ENCODE measurements around the gene SLC29A3. TPM values are rescaled to one million over a fixed set of nuclear protein-coding genes. Genes with fewer than 3 reads are reported as not detected.

SLC29A3 gene
- polyA plus RNA-seq, 3 donors = 9.7 to 28.4 (median 16.6) TPM

DNA sequence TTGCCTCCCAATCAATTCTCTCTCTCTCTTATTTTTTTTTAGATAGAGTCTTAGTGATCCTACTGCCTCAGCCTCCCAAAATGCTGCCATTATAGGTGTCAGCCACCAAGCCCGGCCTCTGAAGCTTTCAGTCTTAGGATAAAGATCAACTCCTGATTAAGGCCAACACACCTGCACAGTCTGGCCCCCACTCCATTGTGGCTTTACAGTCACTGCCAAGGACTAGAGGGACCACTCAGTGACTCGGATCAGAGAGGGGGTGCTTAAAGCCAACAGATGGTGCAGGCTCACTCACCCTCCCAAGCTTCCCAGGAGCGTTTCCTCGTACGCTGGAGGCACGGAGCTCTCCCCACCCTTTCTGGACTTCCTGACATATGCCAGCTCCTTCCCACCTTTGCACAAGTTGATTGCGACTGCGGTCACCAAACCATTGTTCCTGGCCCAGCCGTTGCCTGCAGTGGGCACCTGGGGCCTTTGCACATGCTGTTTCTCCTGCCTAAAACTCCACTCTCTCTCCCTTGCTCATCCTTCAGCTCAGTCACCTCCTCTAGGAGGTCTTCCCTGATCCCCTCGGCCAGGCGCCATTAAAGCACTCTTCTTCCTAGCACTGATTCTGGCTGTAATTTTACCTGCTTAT, 76.0 kb downstream of the SLC29A3 start:
- Histone ChIP-seq H4K20me1 (ENCODE audit: insufficient read depth, low read length) (no peaks in the 10 kb centered on the region), H3K9me3 (replicated peaks in 1 of 2; ENCODE audit: control insufficient read depth in 1 of 2, insufficient read depth in 1 of 2, low read length in 2 of 2) (peaks cover 0 to 11% of the 10 kb centered on the region in 2 donors), H3K4me1 (ENCODE audit: control insufficient read depth in 1 of 2, insufficient read depth in 2 of 2, low read length in 2 of 2) (peaks cover 10 to 22% of the 10 kb centered on the region in 2 donors), H3K4me2 (replicated peaks; ENCODE audit: extremely low read depth, low read length, poor library complexity, severe bottlenecking) (no peak overlapping the region), H3K27me3 (ENCODE audit: control insufficient read depth in 2 of 2, insufficient read depth in 2 of 2, low read length in 2 of 2) (peaks cover 36 to 50% of the 10 kb centered on the region in 2 donors), H3K9ac (ENCODE audit: insufficient read depth, low read length, poor library complexity, severe bottlenecking) (no peak overlapping the region), H2AFZ (ENCODE audit: insufficient read depth, low read depth, low read length, poor library complexity, severe bottlenecking) (no peak overlapping the region), H3K27ac (ENCODE audit: low read depth in 1 of 2, low read length in 2 of 2) (no peak overlapping the region), H3K79me2 (ENCODE audit: insufficient read depth, low read length) (no peaks in the 10 kb centered on the region), H3K4me3 (replicated peaks in 1 of 3; ENCODE audit: low read depth in 2 of 3, low read length in 3 of 3) (no peak overlapping the region), H3K36me3 (replicated peaks in 1 of 2; ENCODE audit: control insufficient read depth in 1 of 2, insufficient read depth in 2 of 2, low read length in 2 of 2) (no peaks in the 10 kb centered on the region)
- H3K4me3 Mint-ChIP-seq = peak overlapping the region in 1 of 2 donors; percentile 54
- peaks cover 52 to 67% (median 59%) of the 10 kb centered on the region in 3 donors for H3K27me3 Mint-ChIP-seq (ENCODE audit: low read depth in 3 of 3)
- TF ChIP-seq, protein P1, sequence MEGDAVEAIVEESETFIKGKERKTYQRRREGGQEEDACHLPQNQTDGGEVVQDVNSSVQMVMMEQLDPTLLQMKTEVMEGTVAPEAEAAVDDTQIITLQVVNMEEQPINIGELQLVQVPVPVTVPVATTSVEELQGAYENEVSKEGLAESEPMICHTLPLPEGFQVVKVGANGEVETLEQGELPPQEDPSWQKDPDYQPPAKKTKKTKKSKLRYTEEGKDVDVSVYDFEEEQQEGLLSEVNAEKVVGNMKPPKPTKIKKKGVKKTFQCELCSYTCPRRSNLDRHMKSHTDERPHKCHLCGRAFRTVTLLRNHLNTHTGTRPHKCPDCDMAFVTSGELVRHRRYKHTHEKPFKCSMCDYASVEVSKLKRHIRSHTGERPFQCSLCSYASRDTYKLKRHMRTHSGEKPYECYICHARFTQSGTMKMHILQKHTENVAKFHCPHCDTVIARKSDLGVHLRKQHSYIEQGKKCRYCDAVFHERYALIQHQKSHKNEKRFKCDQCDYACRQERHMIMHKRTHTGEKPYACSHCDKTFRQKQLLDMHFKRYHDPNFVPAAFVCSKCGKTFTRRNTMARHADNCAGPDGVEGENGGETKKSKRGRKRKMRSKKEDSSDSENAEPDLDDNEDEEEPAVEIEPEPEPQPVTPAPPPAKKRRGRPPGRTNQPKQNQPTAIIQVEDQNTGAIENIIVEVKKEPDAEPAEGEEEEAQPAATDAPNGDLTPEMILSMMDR (IDR thresholded peaks at IDR 0.05) = no peak
- WGBS (ENCODE audit: insufficient coverage) = 96% methylated on average over 9 of the region's 11 CpGs
- no peak for DNase-seq
- peaks cover 5 to 12% of the 10 kb centered on the region in 2 donors for H3K36me3 Mint-ChIP-seq
- intact Hi-C loops (cut with micrococcal nuclease) = loop anchor here in 1 of 2 donors (5.0 kb wide), 1 partner anchor 312 kb away; no protein-coding TSS in a partner anchor
- peaks cover 21% of the 10 kb centered on the region for H3K4me1 Mint-ChIP-seq
- H3K27ac Mint-ChIP-seq = no peak overlapping the region
- peaks cover 0 to 22% (median 3%) of the 10 kb centered on the region in 7 donors for H3K9me3 Mint-ChIP-seq

DNA sequence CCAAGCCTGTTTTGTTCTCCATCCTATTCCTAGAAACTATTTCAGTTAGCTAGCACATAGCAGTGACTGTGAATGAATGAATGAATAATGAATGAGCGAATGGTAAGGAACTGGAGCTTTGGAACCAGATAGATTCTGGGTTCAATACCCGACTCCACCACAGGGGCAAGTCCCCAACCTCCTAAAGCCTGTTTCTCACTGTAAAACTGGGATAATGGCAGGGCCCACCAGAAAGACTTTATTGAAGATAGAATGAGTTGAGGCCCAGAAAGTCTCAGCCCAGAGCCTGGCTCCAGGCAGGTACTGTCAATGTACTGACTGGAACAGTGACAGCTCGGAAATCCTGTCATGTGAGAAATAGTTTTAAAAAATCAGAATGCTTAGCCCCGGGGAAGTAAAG, 76.6 kb downstream of the SLC29A3 start:
- peaks cover 0 to 22% (median 3%) of the 10 kb centered on the region in 7 donors for H3K9me3 Mint-ChIP-seq
- peaks cover 0 to 11% of the 10 kb centered on the region in 2 donors for H3K9me3 ChIP-seq (replicated peaks in 1 of 2; ENCODE audit: control insufficient read depth in 1 of 2, insufficient read depth in 1 of 2, low read length in 2 of 2)
- intact Hi-C loops (cut with micrococcal nuclease) = no loop called here
- H3K27ac Mint-ChIP-seq = no peak overlapping the region
- TF ChIP-seq, protein P1 (IDR thresholded peaks at IDR 0.05) = peak; percentile 32
- H3K79me2 ChIP-seq (ENCODE audit: insufficient read depth, low read length) = no peaks in the 10 kb centered on the region
- H3K4me3 Mint-ChIP-seq = peak overlapping the region in 1 of 2 donors; percentile 63
- H3K27ac ChIP-seq (ENCODE audit: low read depth in 1 of 2, low read length in 2 of 2) = no peak overlapping the region
- H3K4me2 ChIP-seq (replicated peaks; ENCODE audit: extremely low read depth, low read length, poor library complexity, severe bottlenecking) = no peak overlapping the region
- peaks cover 19% of the 10 kb centered on the region for H3K4me1 Mint-ChIP-seq
- H3K27me3 Mint-ChIP-seq (ENCODE audit: low read depth in 3 of 3) = peaks cover 53 to 68% (median 54%) of the 10 kb centered on the region in 3 donors
- H4K20me1 ChIP-seq (ENCODE audit: insufficient read depth, low read length) = no peaks in the 10 kb centered on the region
- H3K36me3 Mint-ChIP-seq = peaks cover 5 to 12% of the 10 kb centered on the region in 2 donors
- WGBS (ENCODE audit: insufficient coverage) = no CpG with 5 or more reads among the region's 4 CpGs
- DNase-seq = no peak
- peaks cover 38 to 51% of the 10 kb centered on the region in 2 donors for H3K27me3 ChIP-seq (ENCODE audit: control insufficient read depth in 2 of 2, insufficient read depth in 2 of 2, low read length in 2 of 2)
- H3K36me3 ChIP-seq (replicated peaks in 1 of 2; ENCODE audit: control insufficient read depth in 1 of 2, insufficient read depth in 2 of 2, low read length in 2 of 2) = no peaks in the 10 kb centered on the region
- peaks cover 10 to 22% of the 10 kb centered on the region in 2 donors for H3K4me1 ChIP-seq (ENCODE audit: control insufficient read depth in 1 of 2, insufficient read depth in 2 of 2, low read length in 2 of 2)
- H3K9ac ChIP-seq (ENCODE audit: insufficient read depth, low read length, poor library complexity, severe bottlenecking) = no peak overlapping the region
- H2AFZ ChIP-seq (ENCODE audit: insufficient read depth, low read depth, low read length, poor library complexity, severe bottlenecking) = no peak overlapping the region
- no peak overlapping the region for H3K4me3 ChIP-seq (replicated peaks in 1 of 3; ENCODE audit: low read depth in 2 of 3, low read length in 3 of 3)

Data from CD14-positive monocyte (primary cell).